GM19395 (cell line): ENCODE measurements around the gene ZNF20.

Experiments used
- ATAC-seq: cut with Tn5 transposase; IDR thresholded peaks from one replicate; pipeline ENCODE4 v1.9.1; 2021; ENCODE audit warnings: mild to moderate bottlenecking, moderate library complexity; ENCODE audit not compliant: unreplicated experiment

The ZNF20 gene

DNA sequence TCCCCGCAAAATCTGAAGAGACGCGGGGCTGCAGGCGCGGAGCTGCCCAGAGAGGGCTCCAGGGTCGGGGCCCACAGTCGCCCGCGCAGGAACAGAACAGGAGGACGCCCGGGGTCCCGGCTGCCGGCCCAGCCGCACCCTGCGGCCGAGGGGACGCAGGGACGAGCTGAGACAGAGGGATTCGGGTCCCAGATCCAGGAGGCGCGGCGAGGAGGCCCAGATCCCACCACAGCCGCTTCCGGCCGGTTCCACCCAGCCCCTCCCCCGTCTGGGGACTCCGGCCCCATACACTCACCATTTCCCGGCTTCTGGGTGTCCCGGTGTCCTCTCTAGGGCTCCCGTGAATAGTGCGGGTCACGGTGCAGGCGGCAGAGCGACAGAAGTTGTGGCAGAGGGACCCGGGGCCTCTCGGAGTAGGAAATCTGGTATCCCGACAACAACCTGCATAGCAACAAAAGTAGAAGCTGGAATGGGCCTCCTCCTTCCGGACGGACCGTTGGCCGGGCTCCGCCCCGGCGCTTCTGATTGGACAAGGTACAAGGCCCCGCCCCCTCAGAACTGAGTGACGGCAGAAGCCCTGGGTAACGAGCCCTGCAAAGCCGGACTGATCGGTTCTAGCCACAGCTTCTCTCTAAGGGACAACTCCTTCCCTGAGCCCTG is at the start of gene ZNF20:
Gene ZNF20 (minus strand): TSS at position 466 of the 660 bp plus-strand sequence. CDS start 168 bp downstream, at position 298.
- ATAC-seq: peak; percentile 87

DNA sequence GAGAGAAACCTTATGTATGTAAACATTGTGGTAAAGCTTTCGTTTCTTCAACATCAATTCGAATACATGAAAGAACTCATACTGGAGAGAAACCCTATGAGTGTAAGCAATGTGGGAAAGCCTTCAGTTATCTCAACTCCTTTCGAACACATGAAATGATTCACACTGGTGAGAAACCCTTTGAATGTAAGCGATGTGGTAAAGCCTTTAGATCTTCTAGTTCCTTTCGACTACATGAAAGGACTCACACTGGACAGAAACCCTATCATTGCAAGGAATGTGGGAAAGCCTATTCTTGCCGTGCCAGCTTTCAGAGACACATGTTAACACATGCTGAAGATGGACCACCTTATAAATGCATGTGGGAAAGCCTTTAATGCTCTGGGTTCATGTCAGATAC is 47.5 kb upstream of the ZNF20 start:
- no peak for ATAC-seq

GRCh38 chr19:12180377-12180776 is 40.2 kb upstream of the ZNF20 start:
- ATAC-seq: no peak

DNA sequence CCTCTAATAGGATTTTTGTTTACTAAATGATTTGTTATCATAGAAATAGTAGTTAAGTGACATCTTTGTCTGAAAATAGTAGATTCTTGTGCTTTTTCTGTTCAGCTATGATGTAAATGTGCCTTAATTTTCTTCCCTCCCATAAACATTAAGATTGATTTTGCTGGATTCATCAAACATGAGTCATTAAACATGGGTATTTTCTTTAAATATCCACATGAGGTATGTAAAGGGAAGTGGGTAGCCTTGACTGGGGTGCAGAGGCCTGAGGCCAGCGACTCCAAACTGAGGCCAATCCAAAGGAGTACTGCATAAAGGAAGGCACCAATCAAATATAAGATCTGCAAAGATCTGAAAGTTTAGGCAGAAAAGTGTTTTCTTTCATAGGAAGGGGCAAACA is 26.5 kb upstream of the ZNF20 start:
- no peak for ATAC-seq

- no peak for ATAC-seq
Observed at GRCh38 chr19:12163826-12164225, 23.7 kb upstream of the ZNF20 start.

- ATAC-seq: peak; percentile 97
Observed at GRCh38 chr19:12162882-12163806, 23.0 kb upstream of the ZNF20 start, which contains the start of gene ZNF136. TSS of gene ZNF136 (plus strand) at chr19:12163096. CDS start at chr19:12163204, 108 bp downstream.

DNA sequence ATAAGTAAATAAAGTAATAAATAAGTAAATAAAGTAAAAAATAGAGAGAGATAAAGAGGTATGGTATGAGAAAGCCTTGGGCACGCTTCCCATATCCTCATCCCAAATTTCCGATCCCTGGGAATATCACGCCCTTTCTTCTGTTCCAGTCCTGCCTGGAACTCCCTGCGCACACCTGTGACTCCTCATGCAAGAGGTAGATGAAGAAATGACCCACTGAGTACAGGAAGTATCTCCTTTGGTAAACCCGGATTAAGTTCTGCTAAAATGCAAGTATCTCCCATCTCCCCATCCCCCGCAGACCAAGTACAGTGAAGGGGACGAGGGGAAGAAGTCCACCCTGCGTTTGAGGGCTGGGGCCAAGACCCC is 22.3 kb upstream of the ZNF20 start:
- ATAC-seq: no peak

- ATAC-seq: no peak
Observed at GRCh38 chr19:12159773-12160414, 19.7 kb upstream of the ZNF20 start.

DNA sequence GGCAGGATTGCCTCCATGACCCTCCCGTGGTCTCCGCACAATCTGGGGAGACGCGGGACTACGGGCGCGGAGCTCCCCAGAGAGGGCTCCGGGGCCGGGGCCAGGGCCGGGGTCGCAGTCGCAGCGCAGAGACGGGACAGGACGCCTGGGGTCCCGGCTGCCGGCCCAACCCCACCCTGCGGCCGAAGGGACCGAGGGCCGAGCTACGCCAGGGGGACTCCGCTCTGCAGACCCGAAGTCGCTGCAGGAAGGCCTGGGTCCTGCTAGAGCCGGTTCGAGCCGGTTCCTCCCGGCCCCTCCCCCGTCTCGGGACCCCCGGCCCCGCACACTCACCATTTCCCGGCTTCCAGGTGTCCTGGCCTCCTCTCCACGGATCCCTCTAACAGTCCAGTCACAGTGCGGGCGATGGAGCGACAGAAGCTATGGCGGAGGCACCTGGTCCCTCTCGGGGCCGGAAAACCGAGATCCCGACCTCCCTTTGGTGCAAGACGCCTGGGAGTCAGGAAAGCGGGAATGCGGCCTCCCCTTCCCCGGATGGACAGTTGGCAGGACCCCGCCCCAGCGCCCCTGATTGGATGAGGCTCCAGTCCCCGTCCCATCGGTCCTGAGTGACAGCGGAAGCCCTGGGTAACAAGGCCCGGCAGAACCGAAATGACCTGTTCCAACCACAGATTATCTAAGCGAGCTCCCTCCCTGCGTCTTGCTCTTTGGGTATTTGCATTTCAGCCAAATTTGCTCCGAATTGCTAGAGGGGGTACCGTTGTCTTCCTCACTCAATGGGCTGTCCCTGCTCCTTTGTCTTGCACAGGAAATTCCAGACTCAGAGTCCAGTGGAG is 16.3 kb upstream of the ZNF20 start, which contains the start of gene ZNF625:
Gene ZNF625 (minus strand): TSS at position 512 of the 836 bp plus-strand sequence. CDS start 176 bp downstream, at position 336.
- peak; percentile 65 for ATAC-seq

DNA sequence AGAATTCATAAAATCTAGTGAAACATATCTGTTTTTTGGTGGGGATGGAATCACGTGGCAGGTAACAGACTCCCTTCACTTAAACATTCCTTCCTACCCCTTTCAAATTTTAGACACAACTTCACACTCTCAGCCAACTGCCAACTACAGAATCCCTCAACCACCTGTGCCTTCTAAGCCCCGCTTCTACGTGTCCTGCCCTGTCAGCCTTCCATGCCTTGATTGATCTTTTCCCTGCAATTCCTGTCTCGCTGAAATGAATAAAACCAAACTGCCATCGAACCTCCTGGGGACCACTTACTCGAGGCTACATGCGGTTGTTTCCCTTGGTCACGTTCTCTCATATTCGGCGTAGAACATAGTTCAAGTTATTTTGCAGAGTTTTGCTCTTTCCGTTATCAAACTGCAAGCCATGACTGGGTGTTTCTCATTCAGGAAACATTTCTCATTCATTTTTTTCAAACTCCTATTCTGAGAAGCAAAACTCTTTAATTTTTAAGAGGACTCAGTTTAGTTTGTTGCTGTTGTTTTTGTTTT is 15.2 kb upstream of the ZNF20 start:
- ATAC-seq: no peak

- ATAC-seq: no peak
Observed at GRCh38 chr19:12145348-12145747, 5.2 kb upstream of the ZNF20 start.

DNA sequence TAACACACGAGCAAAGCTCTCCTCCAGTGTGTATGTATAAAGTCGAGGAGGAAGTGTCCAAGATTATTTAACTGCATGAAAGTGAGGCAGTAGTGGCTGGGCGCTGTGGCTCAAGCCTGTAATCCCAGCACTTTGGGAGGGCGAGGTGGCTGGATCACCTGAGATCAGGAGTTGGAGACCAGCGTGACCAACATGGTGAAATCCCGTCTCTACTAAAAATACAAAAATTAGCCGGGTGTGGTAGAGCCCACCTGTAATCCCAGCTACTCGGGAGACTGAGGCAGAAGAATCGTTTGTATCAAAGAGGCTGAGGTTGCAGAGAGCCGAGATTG is 1.2 kb upstream of the ZNF20 start:
- no peak for ATAC-seq

- peak; percentile 19 for ATAC-seq
Observed at GRCh38 chr19:12140545-12141404, 625 bp upstream of the ZNF20 start.

GRCh38 chr19:12139269-12139668 is 881 bp downstream of the ZNF20 start:
- no peak for ATAC-seq

DNA sequence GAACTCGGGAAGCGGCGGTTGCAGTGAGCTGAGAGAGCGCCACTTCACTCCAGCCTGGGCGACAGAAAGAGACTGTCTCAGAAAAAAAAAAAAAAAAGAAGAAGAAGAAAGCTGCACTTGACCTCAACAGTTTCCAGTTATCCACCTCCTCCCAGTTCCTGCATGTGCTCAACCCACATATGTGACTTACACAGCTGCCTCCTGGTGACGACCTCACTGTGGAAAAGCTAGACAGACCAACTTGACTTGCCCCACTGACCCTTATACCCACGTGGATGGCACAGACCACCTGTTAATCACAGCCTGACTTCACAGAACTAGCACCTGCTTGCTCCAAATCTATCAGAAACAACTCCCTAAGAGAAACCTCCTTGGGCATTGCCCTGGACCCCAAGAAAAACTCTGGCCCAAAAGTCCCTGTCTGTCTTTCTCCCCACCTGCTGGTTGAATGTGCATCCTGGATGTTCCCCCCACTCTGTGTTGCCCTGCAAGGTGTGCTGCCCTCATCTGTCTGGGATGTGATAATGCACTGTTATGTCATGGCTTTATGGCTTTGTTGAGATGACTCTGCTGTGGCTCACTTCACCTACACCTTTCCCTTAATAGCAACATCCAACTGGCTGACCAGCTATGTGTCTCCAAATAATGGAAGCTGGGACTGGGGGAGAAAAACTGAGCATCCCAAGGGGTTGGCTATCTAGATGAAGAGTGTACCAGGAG is 2.8 kb downstream of the ZNF20 start:
- ATAC-seq: no peak

DNA sequence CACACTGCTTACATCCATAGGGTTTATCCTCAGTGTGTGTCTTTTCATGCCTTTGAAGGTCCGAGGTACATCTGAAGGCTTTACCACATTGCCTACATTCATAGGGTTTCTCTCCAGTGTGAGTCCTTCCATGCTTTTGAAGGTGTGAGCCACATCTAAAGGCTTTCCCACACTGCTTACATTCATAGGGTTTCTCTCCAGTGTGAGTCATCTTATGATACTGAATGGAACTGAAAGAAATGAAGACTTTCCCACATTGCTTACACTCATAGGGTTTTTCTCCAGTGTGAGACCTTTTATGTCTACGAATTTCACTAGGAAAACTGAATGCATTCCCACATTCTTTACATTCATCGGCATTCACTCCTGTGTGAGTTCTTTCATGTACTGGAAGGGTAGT is 7.1 kb downstream of the ZNF20 start:
- ATAC-seq: no peak

DNA sequence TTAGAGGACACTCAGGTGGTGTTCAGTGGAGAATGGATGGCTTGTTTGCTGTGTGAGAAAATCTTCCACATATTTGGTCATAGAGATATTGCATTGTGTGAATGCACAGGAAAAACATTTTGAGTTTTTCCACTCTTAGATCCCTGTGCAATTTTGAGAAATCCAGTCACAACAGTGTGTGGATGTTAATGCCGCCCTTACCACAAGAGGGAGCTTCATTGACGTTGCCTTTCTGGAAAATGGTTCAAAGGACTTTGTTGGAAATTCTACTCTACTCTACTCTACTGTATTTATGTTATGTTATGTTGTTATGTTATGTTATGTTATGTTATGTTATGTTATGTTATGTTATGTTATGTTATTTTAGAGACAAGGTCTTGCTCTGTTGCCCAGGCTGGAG is 13.4 kb downstream of the ZNF20 start:
- ATAC-seq: no peak

DNA sequence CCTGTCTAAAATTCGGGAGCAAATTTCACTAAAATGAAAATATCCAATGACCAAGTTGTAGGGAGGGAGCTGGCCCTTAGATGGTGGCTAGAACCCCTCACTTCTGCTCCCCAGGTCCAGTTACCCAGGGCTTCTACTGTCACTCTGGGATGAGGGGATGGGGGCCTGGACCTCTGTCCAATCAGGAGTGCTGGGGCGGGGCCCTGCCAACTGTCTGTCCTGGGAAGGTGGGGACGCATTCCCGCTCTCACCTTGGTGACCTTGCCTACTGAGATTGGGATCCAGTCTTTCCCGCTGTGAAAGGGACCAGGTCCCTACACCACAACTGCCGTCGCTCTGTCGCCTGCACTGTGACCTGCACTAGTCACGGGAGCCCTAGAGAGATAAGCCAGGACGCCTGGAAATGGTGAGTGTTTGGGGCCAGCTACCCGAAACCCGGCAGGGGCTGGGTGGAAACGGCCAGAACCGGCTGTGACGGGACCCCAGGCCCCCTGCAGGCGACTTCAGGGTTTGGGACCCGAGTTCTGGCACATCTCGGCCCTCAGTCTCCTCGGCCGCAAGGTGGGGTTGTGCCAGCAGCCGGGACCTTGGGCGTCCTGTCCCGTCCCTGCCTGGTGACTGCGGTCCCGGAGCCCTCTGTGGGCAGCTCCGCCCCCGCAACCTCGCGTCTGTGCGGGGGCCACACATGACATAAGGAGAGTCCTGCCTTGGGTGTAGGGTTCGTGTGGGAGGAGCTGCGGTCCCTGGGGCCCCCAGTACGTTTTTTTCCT is 22.8 kb downstream of the ZNF20 start:
- ATAC-seq: no peak
